ENCODE measurements around the gene OR4S1. TPM values are rescaled to one million over a fixed set of nuclear protein-coding genes. Genes with fewer than 3 reads are reported as not detected.

Gene OR4S1
- polyA plus RNA-seq, 2 of the 4 experiments (the other 2 are of a cell fraction), result not detected

DNA sequence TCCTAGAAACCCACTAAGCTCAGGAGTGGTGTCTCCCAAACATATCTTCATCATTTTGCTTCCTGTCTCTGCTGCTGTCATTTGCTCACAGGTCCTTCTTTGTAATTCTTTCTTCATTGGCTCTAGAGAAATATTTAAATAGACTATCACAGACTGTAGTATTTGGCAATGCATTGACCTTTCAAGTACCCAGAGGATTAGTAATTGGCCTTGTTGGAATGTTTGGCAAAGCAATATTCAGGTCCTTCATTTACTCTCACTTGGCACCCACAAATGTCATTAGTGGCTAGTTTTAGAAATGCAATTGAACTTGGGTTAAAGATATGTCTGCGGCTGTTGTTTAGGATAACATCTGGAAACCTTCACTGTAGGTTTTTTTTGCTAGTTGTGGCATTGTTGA lies 48.7 kb downstream of the OR4S1 start (continued):
- TF ChIP-seq, protein P1, sequence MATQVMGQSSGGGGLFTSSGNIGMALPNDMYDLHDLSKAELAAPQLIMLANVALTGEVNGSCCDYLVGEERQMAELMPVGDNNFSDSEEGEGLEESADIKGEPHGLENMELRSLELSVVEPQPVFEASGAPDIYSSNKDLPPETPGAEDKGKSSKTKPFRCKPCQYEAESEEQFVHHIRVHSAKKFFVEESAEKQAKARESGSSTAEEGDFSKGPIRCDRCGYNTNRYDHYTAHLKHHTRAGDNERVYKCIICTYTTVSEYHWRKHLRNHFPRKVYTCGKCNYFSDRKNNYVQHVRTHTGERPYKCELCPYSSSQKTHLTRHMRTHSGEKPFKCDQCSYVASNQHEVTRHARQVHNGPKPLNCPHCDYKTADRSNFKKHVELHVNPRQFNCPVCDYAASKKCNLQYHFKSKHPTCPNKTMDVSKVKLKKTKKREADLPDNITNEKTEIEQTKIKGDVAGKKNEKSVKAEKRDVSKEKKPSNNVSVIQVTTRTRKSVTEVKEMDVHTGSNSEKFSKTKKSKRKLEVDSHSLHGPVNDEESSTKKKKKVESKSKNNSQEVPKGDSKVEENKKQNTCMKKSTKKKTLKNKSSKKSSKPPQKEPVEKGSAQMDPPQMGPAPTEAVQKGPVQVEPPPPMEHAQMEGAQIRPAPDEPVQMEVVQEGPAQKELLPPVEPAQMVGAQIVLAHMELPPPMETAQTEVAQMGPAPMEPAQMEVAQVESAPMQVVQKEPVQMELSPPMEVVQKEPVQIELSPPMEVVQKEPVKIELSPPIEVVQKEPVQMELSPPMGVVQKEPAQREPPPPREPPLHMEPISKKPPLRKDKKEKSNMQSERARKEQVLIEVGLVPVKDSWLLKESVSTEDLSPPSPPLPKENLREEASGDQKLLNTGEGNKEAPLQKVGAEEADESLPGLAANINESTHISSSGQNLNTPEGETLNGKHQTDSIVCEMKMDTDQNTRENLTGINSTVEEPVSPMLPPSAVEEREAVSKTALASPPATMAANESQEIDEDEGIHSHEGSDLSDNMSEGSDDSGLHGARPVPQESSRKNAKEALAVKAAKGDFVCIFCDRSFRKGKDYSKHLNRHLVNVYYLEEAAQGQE (IDR thresholded peaks at IDR 0.05), result no peak
- TF ChIP-seq FOSB (CRISPR knock-in tag; IDR thresholded peaks at IDR 0.05) (no peak), SMC3 (IDR thresholded peaks at IDR 0.05) (no peak), POLR2AphosphoS2 (conservative IDR thresholded peaks at IDR 0.05; ENCODE audit: low read length) (no peak), MAFK (IDR thresholded peaks at IDR 0.05; ENCODE audit: partially characterized antibody) (no peak), TP53 (CRISPR knock-in tag; IDR thresholded peaks at IDR 0.05) (no peak), BHLHE40 (IDR thresholded peaks at IDR 0.05; ENCODE audit: low read depth, low read length) (no peak), MAZ (IDR thresholded peaks at IDR 0.05; ENCODE audit: borderline replicate concordance, low read depth, low read length) (no peak)
- TF ChIP-seq, protein P2, sequence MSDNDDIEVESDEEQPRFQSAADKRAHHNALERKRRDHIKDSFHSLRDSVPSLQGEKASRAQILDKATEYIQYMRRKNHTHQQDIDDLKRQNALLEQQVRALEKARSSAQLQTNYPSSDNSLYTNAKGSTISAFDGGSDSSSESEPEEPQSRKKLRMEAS (IDR thresholded peaks at IDR 0.05), result no peak
- TF ChIP-seq, protein P3, sequence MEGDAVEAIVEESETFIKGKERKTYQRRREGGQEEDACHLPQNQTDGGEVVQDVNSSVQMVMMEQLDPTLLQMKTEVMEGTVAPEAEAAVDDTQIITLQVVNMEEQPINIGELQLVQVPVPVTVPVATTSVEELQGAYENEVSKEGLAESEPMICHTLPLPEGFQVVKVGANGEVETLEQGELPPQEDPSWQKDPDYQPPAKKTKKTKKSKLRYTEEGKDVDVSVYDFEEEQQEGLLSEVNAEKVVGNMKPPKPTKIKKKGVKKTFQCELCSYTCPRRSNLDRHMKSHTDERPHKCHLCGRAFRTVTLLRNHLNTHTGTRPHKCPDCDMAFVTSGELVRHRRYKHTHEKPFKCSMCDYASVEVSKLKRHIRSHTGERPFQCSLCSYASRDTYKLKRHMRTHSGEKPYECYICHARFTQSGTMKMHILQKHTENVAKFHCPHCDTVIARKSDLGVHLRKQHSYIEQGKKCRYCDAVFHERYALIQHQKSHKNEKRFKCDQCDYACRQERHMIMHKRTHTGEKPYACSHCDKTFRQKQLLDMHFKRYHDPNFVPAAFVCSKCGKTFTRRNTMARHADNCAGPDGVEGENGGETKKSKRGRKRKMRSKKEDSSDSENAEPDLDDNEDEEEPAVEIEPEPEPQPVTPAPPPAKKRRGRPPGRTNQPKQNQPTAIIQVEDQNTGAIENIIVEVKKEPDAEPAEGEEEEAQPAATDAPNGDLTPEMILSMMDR (IDR thresholded peaks at IDR 0.05), result no peak

Other genes with a start within 250 kb of the OR4S1 start
- gene OR4B1, start 89.4 kb upstream of the OR4S1 start, polyA plus RNA-seq (2011; rRNA removed), result not detected in 2 replicates
- gene OR4B1, start 89.4 kb upstream of the OR4S1 start, polyA plus RNA-seq (2017; fragmentation: RNase III; extraction: RNeasy Plus Mini Kit Qiagen cat#74134 plus additional on column Dnase treatment), result not detected in 3 replicates
- gene OR4X2, start 61.1 kb upstream of the OR4S1 start, polyA plus RNA-seq (2011; rRNA removed), result not detected in 2 replicates
- not detected in 3 replicates for gene OR4X2, start 61.1 kb upstream of the OR4S1 start, polyA plus RNA-seq (2017; fragmentation: RNase III; extraction: RNeasy Plus Mini Kit Qiagen cat#74134 plus additional on column Dnase treatment)
- not detected in 2 replicates for gene OR4X1, start 42.4 kb upstream of the OR4S1 start, polyA plus RNA-seq (2011; rRNA removed)
- gene OR4X1, start 42.4 kb upstream of the OR4S1 start, polyA plus RNA-seq (2017; fragmentation: RNase III; extraction: RNeasy Plus Mini Kit Qiagen cat#74134 plus additional on column Dnase treatment), result not detected in 3 replicates
- not detected in 2 replicates for gene OR4C3, start 18.7 kb downstream of the OR4S1 start, polyA plus RNA-seq (2011; rRNA removed)
- gene OR4C3, start 18.7 kb downstream of the OR4S1 start, polyA plus RNA-seq (2017; fragmentation: RNase III; extraction: RNeasy Plus Mini Kit Qiagen cat#74134 plus additional on column Dnase treatment), result not detected in 3 replicates
- not detected in 2 replicates for gene OR4C5, start 60.2 kb downstream of the OR4S1 start, polyA plus RNA-seq (2011; rRNA removed)
- not detected in 3 replicates for gene OR4C5, start 60.2 kb downstream of the OR4S1 start, polyA plus RNA-seq (2017; fragmentation: RNase III; extraction: RNeasy Plus Mini Kit Qiagen cat#74134 plus additional on column Dnase treatment)
- gene OR4A47, start 182.6 kb downstream of the OR4S1 start, polyA plus RNA-seq (2011; rRNA removed), result not detected in 2 replicates
- not detected in 3 replicates for gene OR4A47, start 182.6 kb downstream of the OR4S1 start, polyA plus RNA-seq (2017; fragmentation: RNase III; extraction: RNeasy Plus Mini Kit Qiagen cat#74134 plus additional on column Dnase treatment)

Data from A549 (cell line).